HEK293T (cell line): ENCODE results near the gene HBB.

Experiments used
- CTCF ChIA-PET: fragments of 350-600 bp; formaldehyde crosslinking; extraction: SDS; loops from one replicate; lab custom pipeline; 2021; ENCODE audit warnings: antibody characterized with exemption, inconsistent platforms; lab: Yijun Ruan, JAX
- POLR2A ChIA-PET: fragments of 350-600 bp; formaldehyde crosslinking; extraction: SDS; loops from one replicate; lab custom pipeline; 2020; ENCODE audit warnings: antibody characterized with exemption, inconsistent platforms; lab: Yijun Ruan, JAX
- DNase-seq: peaks from one replicate; pipeline ENCODE4 v3.0.0; 2012; ENCODE audit warnings: mixed read lengths; ENCODE audit errors: extremely low spot score
- ARNT ChIP-seq: fragments of 450-650 bp; IDR thresholded peaks from 2 replicates; pipeline ENCODE4 v1.6.1; 2017; ENCODE audit warnings: mild to moderate bottlenecking
- BHLHE40 ChIP-seq: fragments of 450-650 bp; IDR thresholded peaks from 2 replicates; pipeline ENCODE4 v1.6.1; 2016; ENCODE audit warnings: mild to moderate bottlenecking, moderate library complexity, borderline replicate concordance
- CTBP1 ChIP-seq: fragments of 450-650 bp; IDR thresholded peaks from 2 replicates; pipeline ENCODE4 v1.6.1; 2016; ENCODE audit warnings: borderline replicate concordance
- ELF4 ChIP-seq: fragments of 450-650 bp; IDR thresholded peaks from 2 replicates; pipeline ENCODE4 v1.6.1; 2017; ENCODE audit warnings: antibody characterized with exemption
- FOXA1 ChIP-seq: fragments of 450-650 bp; IDR thresholded peaks from 2 replicates; pipeline ENCODE4 v1.6.1; 2016; ENCODE audit warnings: mild to moderate bottlenecking
- FOXK2 ChIP-seq: fragments of 450-650 bp; IDR thresholded peaks from 2 replicates; pipeline ENCODE4 v1.6.1; 2016; ENCODE audit warnings: mild to moderate bottlenecking
- FOXM1 ChIP-seq: fragments of 450-650 bp; IDR thresholded peaks from 2 replicates; pipeline ENCODE4 v1.6.1; 2017; ENCODE audit warnings: mild to moderate bottlenecking, borderline replicate concordance
- HDGF ChIP-seq: fragments of 450-650 bp; IDR thresholded peaks from 2 replicates; pipeline ENCODE4 v1.6.1; 2017; ENCODE audit warnings: antibody characterized with exemption, borderline replicate concordance
- L3MBTL2 ChIP-seq: fragments of 450-650 bp; conservative IDR thresholded peaks from 2 replicates; pipeline ENCODE4 v1.6.1; 2016; ENCODE audit warnings: mild to moderate bottlenecking
- LEF1 ChIP-seq: fragments of 450-650 bp; IDR thresholded peaks from 2 replicates; pipeline ENCODE4 v1.6.1; 2017; ENCODE audit warnings: mild to moderate bottlenecking, borderline replicate concordance
- NFRKB ChIP-seq: fragments of 450-650 bp; IDR thresholded peaks from 2 replicates; pipeline ENCODE4 v1.6.1; 2016; ENCODE audit warnings: mild to moderate bottlenecking, moderate library complexity
- PKNOX1 ChIP-seq: fragments of 450-650 bp; IDR thresholded peaks from 2 replicates; pipeline ENCODE4 v1.6.1; 2016
- SP1 ChIP-seq: fragments of 450-650 bp; IDR thresholded peaks from 2 replicates; pipeline ENCODE4 v1.6.1; 2017
- SUZ12 ChIP-seq: fragments of 450-650 bp; IDR thresholded peaks from 2 replicates; pipeline ENCODE4 v1.6.1; 2016; ENCODE audit warnings: mild to moderate bottlenecking
- TARDBP ChIP-seq: fragments of 450-650 bp; IDR thresholded peaks from 2 replicates; pipeline ENCODE4 v1.6.1; 2016
- ZNF384 ChIP-seq: fragments of 450-650 bp; IDR thresholded peaks from 2 replicates; pipeline ENCODE4 v1.6.1; 2016

HBB gene

DNA sequence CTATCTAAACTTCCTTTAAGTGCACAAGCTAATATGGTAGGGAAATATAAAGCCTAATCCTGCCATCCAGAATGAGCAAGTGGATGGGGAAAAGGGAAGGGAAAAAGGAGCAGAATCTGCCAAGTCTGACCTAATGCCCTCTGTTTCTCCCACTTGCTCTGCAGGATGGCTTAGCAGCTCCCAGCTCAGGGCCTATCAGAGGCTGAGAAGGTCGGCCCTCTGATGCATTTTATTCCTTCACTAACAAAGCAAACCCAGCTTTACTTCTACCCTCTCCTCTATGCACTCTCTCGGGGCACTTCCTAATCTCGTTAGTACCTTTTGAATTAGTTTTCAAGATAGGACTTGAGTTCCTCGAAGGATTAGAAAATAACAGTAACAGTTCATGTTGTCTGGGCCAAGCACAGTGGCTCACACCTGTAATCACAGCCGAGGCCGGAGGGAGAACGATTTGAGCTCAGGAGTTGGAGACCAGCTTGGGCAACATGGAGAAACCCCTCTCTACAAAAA is 16.4 kb downstream of the HBB start:
- ChIA-PET POLR2A (no interaction called here), CTCF (no interaction called here)

DNA sequence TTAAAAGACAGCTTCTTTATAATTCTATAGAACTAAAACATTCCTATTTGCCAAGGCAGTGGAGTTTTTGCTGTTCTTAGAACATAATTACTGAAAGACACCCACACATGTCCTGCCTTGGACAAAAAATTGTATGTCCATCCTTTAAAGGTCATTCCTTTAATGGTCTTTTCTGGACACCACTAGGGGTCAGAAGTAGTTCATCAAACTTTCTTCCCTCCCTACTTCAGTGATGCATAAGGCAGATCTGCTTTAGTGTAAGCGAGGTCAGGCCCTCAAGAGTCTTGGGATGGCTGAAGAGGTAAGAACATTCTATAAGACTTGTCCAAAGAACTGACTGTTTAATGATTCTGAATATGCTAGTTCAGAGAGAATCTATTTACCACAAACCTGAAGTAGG is 22.1 kb downstream of the HBB start:
- DNase-seq = peak; percentile 15
- ChIA-PET POLR2A (no interaction called here), CTCF (no interaction called here)
- no peak for TF ChIP-seq CTBP1
- no peak for TF ChIP-seq SP1
- no peak for TF ChIP-seq PKNOX1
- no peak for TF ChIP-seq ARNT
- no peak for TF ChIP-seq FOXA1
- no peak for TF ChIP-seq BHLHE40

More for the DNA sequence above, 16.4 kb downstream of the HBB start:
- TF ChIP-seq SP1 (no peak), ELF4 (no peak), HDGF (no peak), PKNOX1 (no peak), ARNT (no peak), LEF1 (no peak), BHLHE40 (no peak), ZNF384 (no peak), FOXM1 (no peak), CTBP1 (no peak), TARDBP (no peak), SUZ12 (no peak), FOXK2 (no peak), FOXA1 (no peak), NFRKB (no peak)
- no peak for DNase-seq

DNA sequence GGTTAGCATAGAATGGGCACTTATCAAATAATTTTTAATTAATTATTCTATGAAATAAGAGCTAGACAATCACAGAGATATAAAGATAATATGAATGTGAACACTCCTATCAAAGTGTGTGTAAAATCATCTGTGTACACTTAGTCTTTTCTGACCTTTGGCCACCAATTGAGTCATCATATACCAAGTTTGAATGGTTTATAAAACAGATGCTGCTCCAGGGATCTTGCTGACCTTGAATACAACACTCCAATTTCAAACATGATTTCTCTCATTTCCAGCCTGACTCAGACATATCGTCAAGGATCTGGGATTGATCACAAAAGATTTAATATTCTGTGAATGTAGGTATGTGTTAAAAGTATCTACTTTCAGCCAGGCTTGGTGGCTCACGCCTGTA is 23.5 kb downstream of the HBB start:
- ChIA-PET POLR2A (no interaction called here), CTCF (no interaction called here)
- TF ChIP-seq HDGF (no peak), TARDBP (no peak), PKNOX1 (no peak), FOXK2 (no peak)
- no peak for DNase-seq

DNA sequence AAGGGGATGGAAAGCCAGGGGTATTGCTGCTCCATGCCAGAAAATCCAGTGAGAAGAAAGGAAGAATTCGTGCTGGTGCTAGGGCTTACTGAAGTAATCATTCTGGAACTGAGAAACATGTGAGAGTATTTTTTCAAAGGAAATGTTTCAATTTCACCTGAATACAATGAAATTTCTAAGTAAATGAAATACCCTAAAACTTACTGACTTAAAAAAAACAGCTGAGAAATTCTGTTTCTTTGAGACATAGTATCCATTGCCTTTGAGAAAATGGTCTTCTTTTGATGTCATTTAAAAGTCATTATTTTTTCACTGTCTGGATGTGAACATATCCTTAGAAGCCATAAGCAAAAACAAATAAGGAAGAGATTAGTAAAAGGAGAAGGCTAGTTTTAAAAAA is 26.3 kb downstream of the HBB start, which contains the start of gene OR51V1:
TSS of gene OR51V1 (minus strand) at position 101 of the 400 bp plus-strand sequence. CDS start at position 101, 0 bp downstream.
- DNase-seq = no peak
- CTCF ChIA-PET = no interaction called here
- POLR2A ChIA-PET = no interaction called here
- no peak for TF ChIP-seq L3MBTL2

GRCh38 chr11:5198285-5198684 is 28.6 kb downstream of the HBB start:
- DNase-seq = no peak
- ChIA-PET CTCF (no interaction called here), POLR2A (no interaction called here)
- TF ChIP-seq ARNT (no peak), LEF1 (no peak), ELF4 (no peak), L3MBTL2 (no peak), SP1 (no peak), SUZ12 (no peak), FOXA1 (no peak), TARDBP (no peak), ZNF384 (no peak), BHLHE40 (no peak)

- ChIA-PET POLR2A (no interaction called here), CTCF (no interaction called here)
- TF ChIP-seq BHLHE40 (no peak), L3MBTL2 (no peak), FOXK2 (no peak), LEF1 (no peak), FOXA1 (no peak), CTBP1 (no peak), PKNOX1 (no peak), ELF4 (no peak), HDGF (no peak), NFRKB (no peak), SUZ12 (no peak)
- no peak for DNase-seq
Measured at GRCh38 chr11:5197536-5197935, 29.3 kb downstream of the HBB start.

DNA sequence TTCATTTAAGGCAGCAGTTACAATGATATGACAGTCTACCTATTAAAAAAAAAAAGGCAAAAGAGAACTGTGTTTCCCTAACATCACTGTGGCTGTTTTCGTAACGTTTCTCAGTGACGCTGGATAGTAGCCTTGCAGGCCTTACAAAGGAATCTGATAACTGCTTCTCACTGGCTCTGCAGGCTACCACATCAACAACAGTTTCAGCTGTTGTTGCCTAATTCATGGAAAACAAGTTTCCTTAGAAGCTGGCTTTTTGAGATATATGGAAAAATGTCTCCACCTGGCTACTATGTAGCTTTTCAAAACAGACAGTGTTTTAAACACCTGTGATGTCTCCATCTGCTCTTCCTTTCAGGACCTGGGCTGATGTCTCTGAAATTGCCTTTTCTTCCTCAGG is 30.1 kb downstream of the HBB start:
- CTCF ChIA-PET = no interaction called here
- POLR2A ChIA-PET = no interaction called here
- TF ChIP-seq SP1 (no peak), FOXK2 (no peak), ARNT (no peak), ELF4 (no peak), FOXM1 (no peak)
- DNase-seq = no peak
